ENCODE measurements around the gene YBEY. TPM values are rescaled to one million over a fixed set of nuclear protein-coding genes. Genes with fewer than 3 reads are reported as not detected.

The YBEY gene
- total RNA-seq, 2 donors from 2014 or later, result 28.5 to 30.0 TPM

DNA sequence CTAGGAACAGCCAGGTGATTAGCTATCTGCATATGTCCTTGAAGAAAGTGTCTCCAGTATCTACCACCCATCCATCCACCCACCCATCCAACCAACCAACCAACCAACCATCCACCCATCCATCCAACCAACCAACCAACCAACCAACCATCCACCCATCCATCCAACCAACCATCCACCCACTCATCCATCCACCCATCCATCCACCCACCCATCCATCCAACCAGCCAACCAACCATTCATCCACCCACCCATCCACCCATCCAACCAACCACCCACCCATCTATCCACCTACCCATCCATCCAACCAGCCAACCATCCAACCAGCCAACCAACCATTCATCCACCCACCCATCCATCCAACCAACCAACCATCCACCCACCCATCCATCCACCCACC is 25.4 kb downstream of the YBEY start:
- Histone ChIP-seq H3K27me3 (replicated peaks; ENCODE audit: insufficient read depth) (no peaks in the 10 kb centered on the region), H3K9me3 (no peaks in the 10 kb centered on the region), H3K4me3 (no peak overlapping the region), H3K27ac (no peak overlapping the region), H3K36me3 (no peaks in the 10 kb centered on the region), H3K4me1 (replicated peaks) (no peaks in the 10 kb centered on the region)
- intact Hi-C loops (cut with DNase I), result no loop called here
- DNase-seq (ENCODE audit: low spot score), result no peak
- no peak for TF ChIP-seq CTCF (IDR thresholded peaks at IDR 0.05)
- no peak for TF ChIP-seq POLR2AphosphoS5 (IDR thresholded peaks at IDR 0.05)
- TF ChIP-seq POLR2A (IDR thresholded peaks at IDR 0.05), result no peak

DNA sequence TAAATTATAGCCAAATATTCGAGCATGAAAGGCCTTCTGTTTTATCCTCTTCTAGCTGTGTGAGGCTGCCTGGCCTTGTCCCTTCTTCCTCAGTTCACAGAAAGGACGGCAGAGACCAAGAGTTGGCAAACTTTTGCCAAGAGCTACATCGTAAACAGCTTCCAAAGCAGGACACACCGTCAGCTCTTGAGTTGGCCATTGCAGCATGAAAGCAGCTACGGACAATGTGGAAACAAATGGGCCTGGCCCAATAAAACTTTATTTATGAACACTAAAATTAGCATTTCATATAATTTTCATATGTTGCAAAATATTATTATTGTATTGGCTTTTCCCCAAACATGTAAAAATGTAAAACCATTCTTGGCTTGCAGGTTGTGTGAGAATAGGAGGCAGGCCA is 26.8 kb downstream of the YBEY start:
- H3K4me3 ChIP-seq, result no peak overlapping the region
- WGBS, result 75% methylated on average over 5 of the region's 5 CpGs
- no peaks in the 10 kb centered on the region for H3K4me1 ChIP-seq (replicated peaks)
- H3K36me3 ChIP-seq, result no peaks in the 10 kb centered on the region
- H3K9me3 ChIP-seq, result no peaks in the 10 kb centered on the region
- TF ChIP-seq CTCF (IDR thresholded peaks at IDR 0.05) (no peak), POLR2AphosphoS5 (IDR thresholded peaks at IDR 0.05) (no peak), POLR2A (IDR thresholded peaks at IDR 0.05) (no peak)
- no peak for DNase-seq (ENCODE audit: low spot score)
- intact Hi-C loops (cut with DNase I), result no loop called here
- H3K27ac ChIP-seq, result no peak overlapping the region
- H3K27me3 ChIP-seq (replicated peaks; ENCODE audit: insufficient read depth), result no peaks in the 10 kb centered on the region

DNA sequence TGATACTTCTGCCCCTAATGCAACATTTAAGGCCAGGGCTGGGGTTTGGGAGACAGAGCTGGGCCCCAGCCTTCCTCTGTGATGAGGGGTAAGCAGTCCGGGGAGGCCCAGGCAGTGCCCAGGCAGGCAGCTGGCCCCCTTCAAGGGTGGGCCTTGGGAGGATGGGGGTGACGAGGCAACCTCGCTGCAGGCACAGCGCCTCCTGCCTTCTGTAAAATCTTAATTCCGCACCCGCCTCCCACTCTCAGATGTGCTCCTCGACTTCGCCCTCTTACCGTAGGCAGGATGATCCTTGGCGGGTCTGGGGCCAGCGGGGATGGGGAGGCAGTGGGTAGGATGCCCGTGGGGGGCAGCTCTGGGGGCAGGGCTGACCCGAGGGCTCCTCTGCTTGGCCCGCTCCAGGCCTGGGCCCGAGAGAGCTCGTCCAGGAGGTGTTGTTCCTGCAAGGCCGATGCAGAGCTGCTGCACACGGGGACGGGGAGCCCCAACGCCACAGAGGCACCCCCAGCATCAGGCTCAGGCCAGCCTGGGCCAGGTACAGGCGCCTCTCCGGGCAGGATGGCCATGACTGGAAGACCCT is 28.4 kb downstream of the YBEY start:
- 94% methylated on average over 16 of the region's 22 CpGs for WGBS
- TF ChIP-seq POLR2AphosphoS5 (IDR thresholded peaks at IDR 0.05) (no peak), CTCF (IDR thresholded peaks at IDR 0.05) (no peak), POLR2A (IDR thresholded peaks at IDR 0.05) (no peak)
- no peaks in the 10 kb centered on the region for H3K27me3 ChIP-seq (replicated peaks; ENCODE audit: insufficient read depth)
- intact Hi-C loops (cut with DNase I), result no loop called here
- H3K36me3 ChIP-seq, result no peaks in the 10 kb centered on the region
- no peaks in the 10 kb centered on the region for H3K9me3 ChIP-seq
- no peak overlapping the region for H3K4me3 ChIP-seq
- H3K27ac ChIP-seq, result no peak overlapping the region
- no peak for DNase-seq (ENCODE audit: low spot score)
- H3K4me1 ChIP-seq (replicated peaks), result no peaks in the 10 kb centered on the region

- Histone ChIP-seq H3K36me3 (no peaks in the 10 kb centered on the region), H3K4me1 (replicated peaks) (no peaks in the 10 kb centered on the region), H3K4me3 (no peak overlapping the region), H3K27me3 (replicated peaks; ENCODE audit: insufficient read depth) (no peaks in the 10 kb centered on the region), H3K27ac (no peak overlapping the region), H3K9me3 (no peaks in the 10 kb centered on the region)
- TF ChIP-seq POLR2A (IDR thresholded peaks at IDR 0.05), result no peak
- TF ChIP-seq CTCF (IDR thresholded peaks at IDR 0.05), result no peak
- TF ChIP-seq POLR2AphosphoS5 (IDR thresholded peaks at IDR 0.05), result no peak
- no peak for DNase-seq (ENCODE audit: low spot score)
- intact Hi-C loops (cut with DNase I), result no loop called here
- WGBS, result 96% methylated on average over 14 of the region's 14 CpGs
Observed at GRCh38 chr21:46316708-46317324, 30.7 kb downstream of the YBEY start.
